ENCODE results near the gene VPS35. TPM values are rescaled to one million over a fixed set of nuclear protein-coding genes. Genes with fewer than 3 reads are reported as not detected.

VPS35 gene
- total and polyA plus RNA-seq, 10 of the 15 experiments (the other 5 are each of a cell fraction or from before 2014, with no cell fraction given), result 28.5 to 125 (median 60.6) TPM

GRCh38 chr16:46621006-46621933 lies 67.7 kb downstream of the VPS35 start, which contains the start of gene SHCBP1 (continued):
- no peak for TF ChIP-seq ZNF622 (IDR thresholded peaks at IDR 0.05)
- TF ChIP-seq SPI1 (IDR thresholded peaks at IDR 0.05; ENCODE audit: borderline replicate concordance, insufficient read depth, low read depth, low read length), result no peak
- TF ChIP-seq, protein P1, sequence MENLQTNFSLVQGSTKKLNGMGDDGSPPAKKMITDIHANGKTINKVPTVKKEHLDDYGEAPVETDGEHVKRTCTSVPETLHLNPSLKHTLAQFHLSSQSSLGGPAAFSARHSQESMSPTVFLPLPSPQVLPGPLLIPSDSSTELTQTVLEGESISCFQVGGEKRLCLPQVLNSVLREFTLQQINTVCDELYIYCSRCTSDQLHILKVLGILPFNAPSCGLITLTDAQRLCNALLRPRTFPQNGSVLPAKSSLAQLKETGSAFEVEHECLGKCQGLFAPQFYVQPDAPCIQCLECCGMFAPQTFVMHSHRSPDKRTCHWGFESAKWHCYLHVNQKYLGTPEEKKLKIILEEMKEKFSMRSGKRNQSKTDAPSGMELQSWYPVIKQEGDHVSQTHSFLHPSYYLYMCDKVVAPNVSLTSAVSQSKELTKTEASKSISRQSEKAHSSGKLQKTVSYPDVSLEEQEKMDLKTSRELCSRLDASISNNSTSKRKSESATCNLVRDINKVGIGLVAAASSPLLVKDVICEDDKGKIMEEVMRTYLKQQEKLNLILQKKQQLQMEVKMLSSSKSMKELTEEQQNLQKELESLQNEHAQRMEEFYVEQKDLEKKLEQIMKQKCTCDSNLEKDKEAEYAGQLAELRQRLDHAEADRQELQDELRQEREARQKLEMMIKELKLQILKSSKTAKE (IDR thresholded peaks at IDR 0.05; ENCODE audit: low read depth, poor library complexity, severe bottlenecking), result no peak
- TF ChIP-seq NFXL1 (IDR thresholded peaks at IDR 0.05; ENCODE audit: borderline replicate concordance), result no peak
- TF ChIP-seq, protein P2, sequence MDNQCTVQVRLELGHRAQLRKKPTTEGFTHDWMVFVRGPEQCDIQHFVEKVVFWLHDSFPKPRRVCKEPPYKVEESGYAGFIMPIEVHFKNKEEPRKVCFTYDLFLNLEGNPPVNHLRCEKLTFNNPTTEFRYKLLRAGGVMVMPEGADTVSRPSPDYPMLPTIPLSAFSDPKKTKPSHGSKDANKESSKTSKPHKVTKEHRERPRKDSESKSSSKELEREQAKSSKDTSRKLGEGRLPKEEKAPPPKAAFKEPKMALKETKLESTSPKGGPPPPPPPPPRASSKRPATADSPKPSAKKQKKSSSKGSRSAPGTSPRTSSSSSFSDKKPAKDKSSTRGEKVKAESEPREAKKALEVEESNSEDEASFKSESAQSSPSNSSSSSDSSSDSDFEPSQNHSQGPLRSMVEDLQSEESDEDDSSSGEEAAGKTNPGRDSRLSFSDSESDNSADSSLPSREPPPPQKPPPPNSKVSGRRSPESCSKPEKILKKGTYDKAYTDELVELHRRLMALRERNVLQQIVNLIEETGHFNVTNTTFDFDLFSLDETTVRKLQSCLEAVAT (IDR thresholded peaks at IDR 0.05), result no peak
- TF ChIP-seq CREB1 (IDR thresholded peaks at IDR 0.05; ENCODE audit: low read depth), result peak; percentile 94
- no peak for TF ChIP-seq NR2C2 (IDR thresholded peaks at IDR 0.05; ENCODE audit: borderline replicate concordance, control insufficient read depth, insufficient read length, low read depth)
- TF ChIP-seq GABPA (IDR thresholded peaks at IDR 0.05; ENCODE audit: low read depth), result no peak
- TF ChIP-seq, protein P3, sequence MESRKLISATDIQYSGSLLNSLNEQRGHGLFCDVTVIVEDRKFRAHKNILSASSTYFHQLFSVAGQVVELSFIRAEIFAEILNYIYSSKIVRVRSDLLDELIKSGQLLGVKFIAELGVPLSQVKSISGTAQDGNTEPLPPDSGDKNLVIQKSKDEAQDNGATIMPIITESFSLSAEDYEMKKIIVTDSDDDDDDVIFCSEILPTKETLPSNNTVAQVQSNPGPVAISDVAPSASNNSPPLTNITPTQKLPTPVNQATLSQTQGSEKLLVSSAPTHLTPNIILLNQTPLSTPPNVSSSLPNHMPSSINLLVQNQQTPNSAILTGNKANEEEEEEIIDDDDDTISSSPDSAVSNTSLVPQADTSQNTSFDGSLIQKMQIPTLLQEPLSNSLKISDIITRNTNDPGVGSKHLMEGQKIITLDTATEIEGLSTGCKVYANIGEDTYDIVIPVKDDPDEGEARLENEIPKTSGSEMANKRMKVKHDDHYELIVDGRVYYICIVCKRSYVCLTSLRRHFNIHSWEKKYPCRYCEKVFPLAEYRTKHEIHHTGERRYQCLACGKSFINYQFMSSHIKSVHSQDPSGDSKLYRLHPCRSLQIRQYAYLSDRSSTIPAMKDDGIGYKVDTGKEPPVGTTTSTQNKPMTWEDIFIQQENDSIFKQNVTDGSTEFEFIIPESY (IDR thresholded peaks at IDR 0.05), result no peak
- no peak for TF ChIP-seq REST (IDR thresholded peaks at IDR 0.05; ENCODE audit: low read depth, low read length)
- TF ChIP-seq POLR2AphosphoS5 (IDR thresholded peaks at IDR 0.05; ENCODE audit: low read length), result peak; percentile 66
- TF ChIP-seq SIX5 (IDR thresholded peaks at IDR 0.05; ENCODE audit: low read depth, low read length, severe bottlenecking), result no peak
- TF ChIP-seq ZNF24 (IDR thresholded peaks at IDR 0.05), result no peak
- TF ChIP-seq ZSCAN29 (IDR thresholded peaks at IDR 0.05), result no peak
- TF ChIP-seq SUPT20H (IDR thresholded peaks at IDR 0.05; ENCODE audit: borderline replicate concordance, control insufficient read depth, low read depth, low read length), result no peak
- TF ChIP-seq TCF7 (IDR thresholded peaks at IDR 0.05; ENCODE audit: borderline replicate concordance), result no peak
- peak; percentile 72; the same call in 2 of the 3 replicates for TF ChIP-seq POU2F2 (IDR thresholded peaks at IDR 0.05; ENCODE audit: borderline replicate concordance, low read depth, low read length)
- no peak for TF ChIP-seq YBX1 (IDR thresholded peaks at IDR 0.05)

Data from GM12878 (cell line).